Gastrocnemius medialis (tissue), 4 donors: ENCODE measurements around the gene KIRREL2.

Experiments used
- POLR2A ChIP-seq, 2 donors: fragments of 450-650 bp; IDR thresholded peaks; one replicate each; pipeline ENCODE4 v1.6.1; 2017; ENCODE audit warnings: antibody characterized with exemption in 2 of 2, mild to moderate bottlenecking in 2 of 2, moderate library complexity in 2 of 2
- TF ChIP-seq, protein P1 (sequence below), 5 experiments: fragments of 450-650 bp in 3 of 5; fragments of 200-600 bp in 2 of 5; sonication (generic) in 2 of 5; IDR thresholded peaks in 4 of 5; conservative IDR thresholded peaks in 1 of 5; 1 replicate in 4 of 5; 2 replicates in 1 of 5; pipeline ENCODE4 v1.5.1; 2016 to 2019; ENCODE audit warnings: antibody characterized with exemption in 5 of 5, mild to moderate bottlenecking in 3 of 5, moderate library complexity in 3 of 5

DNA sequence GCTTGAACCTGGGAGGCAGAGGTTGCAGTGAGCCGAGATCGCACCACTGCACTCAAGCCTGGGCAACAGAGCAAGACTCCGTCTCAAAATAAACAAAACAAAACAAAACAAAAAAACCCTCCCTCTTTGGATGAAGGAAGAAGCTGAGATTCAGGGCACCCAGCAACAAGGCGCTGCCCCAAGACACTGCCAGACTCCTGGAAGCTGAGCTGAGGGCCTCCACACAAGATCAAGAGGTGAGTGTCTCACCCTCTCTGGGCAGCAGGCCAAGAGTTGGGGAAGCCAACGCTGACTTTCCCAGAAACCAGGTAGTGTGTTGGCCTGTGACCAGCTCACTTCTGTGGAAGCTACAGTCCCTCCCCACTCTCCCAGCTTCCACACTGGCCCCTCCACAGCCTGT, 55.1 kb downstream of the KIRREL2 start:
- TF ChIP-seq, protein P1, sequence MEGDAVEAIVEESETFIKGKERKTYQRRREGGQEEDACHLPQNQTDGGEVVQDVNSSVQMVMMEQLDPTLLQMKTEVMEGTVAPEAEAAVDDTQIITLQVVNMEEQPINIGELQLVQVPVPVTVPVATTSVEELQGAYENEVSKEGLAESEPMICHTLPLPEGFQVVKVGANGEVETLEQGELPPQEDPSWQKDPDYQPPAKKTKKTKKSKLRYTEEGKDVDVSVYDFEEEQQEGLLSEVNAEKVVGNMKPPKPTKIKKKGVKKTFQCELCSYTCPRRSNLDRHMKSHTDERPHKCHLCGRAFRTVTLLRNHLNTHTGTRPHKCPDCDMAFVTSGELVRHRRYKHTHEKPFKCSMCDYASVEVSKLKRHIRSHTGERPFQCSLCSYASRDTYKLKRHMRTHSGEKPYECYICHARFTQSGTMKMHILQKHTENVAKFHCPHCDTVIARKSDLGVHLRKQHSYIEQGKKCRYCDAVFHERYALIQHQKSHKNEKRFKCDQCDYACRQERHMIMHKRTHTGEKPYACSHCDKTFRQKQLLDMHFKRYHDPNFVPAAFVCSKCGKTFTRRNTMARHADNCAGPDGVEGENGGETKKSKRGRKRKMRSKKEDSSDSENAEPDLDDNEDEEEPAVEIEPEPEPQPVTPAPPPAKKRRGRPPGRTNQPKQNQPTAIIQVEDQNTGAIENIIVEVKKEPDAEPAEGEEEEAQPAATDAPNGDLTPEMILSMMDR (IDR thresholded peaks at IDR 0.05 in 4 of 5, conservative IDR thresholded peaks at IDR 0.05 in 1 of 5) = no peak
- TF ChIP-seq POLR2A (IDR thresholded peaks at IDR 0.05) = no peak
